GM18870 (cell line): ENCODE data around the gene SULF2.

Experiments
- ATAC-seq: cut with Tn5 transposase; IDR thresholded peaks from one replicate; pipeline ENCODE4 v1.9.1; 2021; ENCODE audit warnings: moderate library complexity; ENCODE audit not compliant: unreplicated experiment

Gene SULF2

GRCh38 chr20:47785854-47786764 is 828 bp upstream of the SULF2 start:
- ATAC-seq = no peak

DNA sequence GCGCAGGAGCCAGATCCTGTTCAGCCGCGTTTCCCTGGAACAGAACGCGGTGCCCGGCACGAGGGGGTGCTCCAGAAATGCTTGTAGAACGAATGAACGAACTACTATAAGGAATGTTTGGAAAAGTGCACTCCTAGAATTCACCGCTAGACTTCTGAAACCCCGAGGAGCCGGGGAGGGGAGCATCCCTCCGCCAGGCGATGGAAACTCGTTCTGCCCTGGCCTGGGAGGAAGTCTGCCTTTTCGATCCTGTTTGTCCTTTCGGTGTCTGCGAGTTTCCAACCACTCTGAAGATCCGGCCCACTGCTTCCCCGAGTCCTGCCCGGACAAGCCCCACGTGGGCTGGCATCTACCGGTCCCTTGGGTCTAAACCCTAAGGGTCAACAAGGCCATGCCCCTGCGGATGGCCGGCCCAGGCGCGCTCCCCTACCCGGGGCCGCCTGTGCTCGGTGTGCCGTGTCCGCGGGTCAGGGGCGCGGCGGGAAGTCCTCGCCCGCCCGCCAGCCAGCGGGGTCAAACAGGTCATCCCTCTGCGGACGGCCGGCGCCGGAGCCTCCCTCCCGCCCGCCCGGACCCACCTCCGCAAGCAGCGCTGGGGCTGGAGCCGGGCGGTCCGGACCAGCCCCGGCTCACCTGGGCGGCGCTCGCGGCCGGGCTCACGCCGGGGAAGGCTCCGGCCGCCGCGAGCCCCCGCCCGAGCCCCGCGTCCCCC is 526 bp downstream of the SULF2 start:
- ATAC-seq = no peak

DNA sequence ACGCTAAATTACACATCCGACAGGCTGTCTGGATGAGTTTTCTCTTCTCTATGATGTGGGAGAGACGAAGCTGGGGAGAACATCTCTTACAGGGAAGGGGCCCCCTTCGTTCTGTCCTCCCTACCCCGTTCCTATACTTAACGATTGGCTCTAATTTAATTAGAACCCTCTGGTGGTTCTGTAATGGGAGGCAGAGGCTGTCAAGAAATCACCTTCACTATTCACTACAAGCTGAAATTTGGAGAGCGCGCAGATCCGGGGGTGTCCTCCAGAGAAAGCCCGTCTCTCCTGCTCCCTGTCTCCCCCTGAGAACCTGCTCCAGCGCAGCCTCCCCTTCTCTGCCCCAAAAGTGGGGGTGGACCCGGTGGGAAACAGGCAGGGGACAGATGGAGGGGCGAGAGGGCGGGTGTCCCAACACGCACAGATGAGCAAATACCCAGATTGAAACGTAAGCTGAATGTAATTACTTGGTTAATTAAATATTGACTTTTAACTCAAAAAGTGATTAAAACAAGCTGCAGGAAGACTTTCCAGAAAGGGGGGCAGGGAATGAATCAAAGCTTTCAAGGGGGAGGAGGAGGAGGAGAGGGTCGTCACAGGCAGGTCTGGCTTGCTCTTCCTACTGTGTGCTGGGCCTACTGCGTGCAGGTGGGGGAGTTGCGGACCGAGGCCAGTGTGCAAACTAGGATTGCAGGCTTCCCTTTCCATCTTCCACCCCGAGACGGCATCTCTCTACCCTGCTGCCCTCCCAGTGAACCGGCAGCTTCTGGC is 1.3 kb downstream of the SULF2 start:
- ATAC-seq = no peak

DNA sequence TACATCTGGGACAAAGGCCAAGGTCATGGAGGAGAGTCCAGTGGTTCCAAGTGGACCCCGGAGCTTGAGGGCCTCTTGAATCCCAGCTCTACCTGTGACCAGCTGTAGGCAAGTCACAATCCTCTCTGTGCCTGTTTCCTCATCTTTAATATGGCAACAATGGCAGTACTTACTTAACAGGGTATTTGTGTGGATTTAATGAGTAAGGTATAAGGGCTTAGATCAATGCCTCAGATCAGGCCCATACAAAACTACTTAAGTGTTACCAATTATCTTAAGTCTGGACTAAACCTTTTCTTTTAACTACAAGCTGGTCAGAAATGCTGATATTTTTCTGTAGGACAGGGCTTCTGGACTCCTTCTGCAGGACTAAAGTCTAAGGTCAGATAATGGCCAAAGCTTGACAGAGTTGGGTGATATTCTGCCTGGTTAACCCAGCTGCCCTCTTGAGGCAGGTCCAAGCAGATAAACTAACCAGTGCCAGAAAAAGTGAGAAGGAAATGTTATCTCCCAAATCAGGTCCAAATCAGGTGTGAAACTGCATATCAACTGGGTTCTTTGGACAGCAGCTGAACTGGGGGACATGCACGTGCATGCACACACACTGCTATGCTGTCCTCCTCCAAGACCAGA is 2.2 kb downstream of the SULF2 start:
- no peak for ATAC-seq

GRCh38 chr20:47782076-47782475 is 3.2 kb downstream of the SULF2 start:
- no peak for ATAC-seq

DNA sequence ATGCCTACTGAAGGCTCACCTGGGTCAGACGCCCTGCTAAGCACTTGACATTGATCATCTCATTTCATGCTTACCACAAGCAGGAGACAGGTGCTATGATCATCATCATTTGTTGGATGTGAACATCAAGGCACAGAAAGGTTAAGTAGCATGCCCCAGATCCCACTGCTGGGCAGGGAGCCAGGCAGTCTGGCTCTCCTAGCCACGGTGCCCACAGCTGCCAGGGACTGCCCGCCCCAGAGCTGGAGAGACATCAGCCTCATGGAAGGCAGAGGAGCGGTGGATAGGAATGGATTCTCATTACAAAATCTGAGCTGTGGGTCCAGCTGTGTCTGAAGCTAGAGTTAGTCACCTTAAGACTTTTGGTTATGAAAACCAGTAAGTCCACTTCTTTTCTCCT is 3.6 kb downstream of the SULF2 start:
- ATAC-seq = no peak

DNA sequence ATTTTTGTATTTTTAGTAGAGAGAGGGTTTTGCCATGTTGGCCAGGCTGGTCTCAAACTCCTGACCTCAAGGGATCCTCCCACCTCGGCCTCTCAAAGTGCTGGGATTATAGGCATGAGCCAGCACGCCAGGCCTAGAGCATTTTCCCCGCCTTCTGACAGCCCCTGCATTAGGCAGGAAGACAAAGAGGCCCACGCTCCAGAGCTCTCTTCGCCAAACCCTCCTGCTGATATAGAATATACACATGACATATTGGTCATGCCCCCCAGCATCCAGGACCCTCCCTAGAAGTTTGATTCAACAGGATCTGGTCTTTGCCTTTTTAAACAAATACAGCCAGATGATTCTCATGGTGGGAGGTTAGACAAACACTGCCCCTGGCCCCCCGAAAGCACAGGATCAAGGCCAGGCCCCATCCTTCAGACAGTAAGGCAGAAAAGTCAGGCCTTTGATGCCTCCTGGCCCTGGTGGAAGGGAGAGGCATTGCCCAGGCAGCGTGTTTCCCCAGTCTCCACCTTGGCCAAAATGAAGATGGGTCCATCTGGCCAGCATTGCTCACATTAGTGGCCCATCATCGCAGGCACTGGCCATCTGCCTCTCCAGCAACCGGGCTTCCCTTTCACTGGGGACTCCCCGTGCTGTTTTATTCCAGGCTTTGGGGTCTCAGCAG is 4.4 kb downstream of the SULF2 start:
- ATAC-seq = no peak

GRCh38 chr20:47778398-47779354 is 6.6 kb downstream of the SULF2 start:
- ATAC-seq = no peak

DNA sequence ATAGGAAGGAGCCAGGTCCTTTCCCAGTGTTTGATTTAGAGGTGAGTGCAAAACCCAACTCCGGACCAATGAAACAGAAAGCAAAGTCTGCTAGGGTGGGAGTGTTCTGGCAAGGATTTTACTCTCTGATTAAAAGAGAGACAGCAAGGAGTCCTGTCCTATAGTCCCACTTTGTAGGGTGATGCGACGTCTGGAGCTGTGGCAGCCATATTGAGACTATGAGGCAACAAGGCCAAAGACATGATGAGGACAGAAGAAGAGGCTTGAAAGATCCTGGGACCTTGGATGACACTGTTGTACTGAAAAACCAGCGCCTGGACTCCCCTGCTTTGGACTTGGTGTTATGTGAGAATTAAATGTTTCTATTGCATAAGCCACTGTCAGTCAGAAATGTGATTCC is 8.1 kb downstream of the SULF2 start:
- no peak for ATAC-seq

- no peak for ATAC-seq
Measured at GRCh38 chr20:47776639-47777038, 8.6 kb downstream of the SULF2 start.

GRCh38 chr20:47775841-47776240 is 9.4 kb downstream of the SULF2 start:
- ATAC-seq = no peak

DNA sequence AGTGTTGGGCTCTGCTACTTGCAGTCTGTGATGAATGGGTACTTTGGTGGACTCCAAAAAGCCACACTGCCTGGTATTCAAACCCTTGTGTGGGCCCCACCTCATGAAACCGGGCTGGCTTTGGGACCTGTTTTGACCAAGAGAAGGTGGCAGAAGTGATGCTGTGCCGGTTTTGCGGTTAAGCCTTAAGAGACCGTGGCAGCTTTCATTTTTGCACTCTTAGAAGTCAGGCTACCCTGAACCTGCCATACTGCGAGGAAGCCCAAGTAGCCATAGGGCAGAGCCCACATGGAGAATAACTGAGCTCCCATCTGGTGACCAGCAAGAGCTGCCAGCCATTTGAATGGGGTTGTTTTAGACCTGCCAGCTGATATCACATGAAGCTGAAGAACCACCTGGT is 10.2 kb downstream of the SULF2 start:
- no peak for ATAC-seq

- ATAC-seq = no peak
Measured at GRCh38 chr20:47774131-47774777, 11.0 kb downstream of the SULF2 start.

DNA sequence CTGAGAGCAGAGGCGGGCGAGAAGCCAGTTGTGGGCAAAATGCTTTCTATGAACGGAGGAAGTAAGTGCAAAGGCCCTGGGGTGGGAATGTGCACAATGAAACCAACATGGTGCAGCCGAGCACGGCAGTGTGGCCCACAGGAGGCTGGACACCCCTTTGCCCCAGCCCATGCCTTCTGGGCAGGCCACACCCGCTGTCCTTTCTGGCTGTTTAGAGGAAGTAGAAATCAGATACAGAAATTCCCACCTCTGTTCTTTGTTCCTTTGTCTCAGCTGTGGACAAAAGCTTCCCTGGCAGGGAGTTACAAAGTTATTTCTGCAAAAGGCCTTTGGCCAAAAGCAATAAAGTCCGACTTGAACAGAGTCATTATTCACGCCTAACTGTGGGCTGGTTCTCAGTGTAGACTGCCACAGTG is 11.9 kb downstream of the SULF2 start:
- ATAC-seq = no peak

DNA sequence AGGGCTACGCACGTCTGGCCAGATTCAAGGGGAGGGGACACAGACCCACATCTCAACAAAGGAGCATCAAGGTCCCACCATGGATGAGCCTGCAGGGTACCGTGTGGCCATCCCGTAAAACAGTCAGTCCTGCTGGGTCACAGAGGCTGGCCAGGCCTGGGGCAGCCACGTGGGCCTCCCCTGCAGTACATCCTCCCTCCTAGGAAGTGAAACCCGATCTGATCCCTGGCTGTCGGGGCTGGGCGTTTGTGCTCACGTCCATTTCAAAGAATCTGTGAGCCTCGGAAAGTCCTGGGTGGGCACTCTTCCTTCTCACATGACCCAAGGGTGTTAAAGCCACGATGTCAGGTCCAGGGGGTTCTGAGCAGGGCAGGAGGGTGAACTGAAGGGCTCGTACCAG is 14.3 kb downstream of the SULF2 start:
- no peak for ATAC-seq

DNA sequence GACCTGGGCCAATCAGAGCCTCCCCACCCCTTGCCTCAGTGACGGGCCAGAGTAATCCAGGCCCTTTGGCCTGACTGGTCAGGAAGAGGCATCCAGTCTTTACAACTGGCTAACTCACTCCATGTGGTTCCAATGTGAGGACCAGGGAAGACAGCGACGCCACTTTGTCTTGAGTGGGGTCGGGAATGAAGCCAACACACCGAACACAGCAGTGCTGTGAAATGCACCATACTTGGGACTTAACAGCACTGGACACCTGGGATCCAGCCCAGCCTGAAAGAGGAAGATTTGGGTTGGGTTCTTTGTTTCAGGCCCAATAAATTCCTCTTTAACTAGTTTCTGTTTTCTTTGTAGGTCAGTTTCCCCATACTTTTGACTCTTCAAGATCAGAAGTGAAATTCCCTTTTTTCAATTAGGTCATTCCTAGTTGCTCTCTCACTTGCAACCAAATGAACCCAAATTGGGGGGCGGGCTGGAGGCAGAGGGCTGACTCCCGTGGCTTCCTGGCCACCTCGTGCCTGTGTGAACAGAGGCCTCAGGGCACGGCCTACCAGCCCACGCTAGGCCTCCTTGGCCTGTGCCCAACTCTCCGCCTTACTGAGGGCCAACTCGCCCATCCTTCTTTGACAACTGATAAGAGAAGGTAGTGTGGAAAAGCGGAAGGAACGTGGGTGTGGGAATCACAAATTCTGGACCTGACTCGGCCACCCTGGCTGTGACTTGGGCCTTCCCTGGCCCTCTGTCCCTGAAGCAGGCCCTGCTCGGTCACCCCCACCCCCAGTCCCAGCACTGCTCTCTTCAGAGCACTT is 17.1 kb downstream of the SULF2 start:
- no peak for ATAC-seq

DNA sequence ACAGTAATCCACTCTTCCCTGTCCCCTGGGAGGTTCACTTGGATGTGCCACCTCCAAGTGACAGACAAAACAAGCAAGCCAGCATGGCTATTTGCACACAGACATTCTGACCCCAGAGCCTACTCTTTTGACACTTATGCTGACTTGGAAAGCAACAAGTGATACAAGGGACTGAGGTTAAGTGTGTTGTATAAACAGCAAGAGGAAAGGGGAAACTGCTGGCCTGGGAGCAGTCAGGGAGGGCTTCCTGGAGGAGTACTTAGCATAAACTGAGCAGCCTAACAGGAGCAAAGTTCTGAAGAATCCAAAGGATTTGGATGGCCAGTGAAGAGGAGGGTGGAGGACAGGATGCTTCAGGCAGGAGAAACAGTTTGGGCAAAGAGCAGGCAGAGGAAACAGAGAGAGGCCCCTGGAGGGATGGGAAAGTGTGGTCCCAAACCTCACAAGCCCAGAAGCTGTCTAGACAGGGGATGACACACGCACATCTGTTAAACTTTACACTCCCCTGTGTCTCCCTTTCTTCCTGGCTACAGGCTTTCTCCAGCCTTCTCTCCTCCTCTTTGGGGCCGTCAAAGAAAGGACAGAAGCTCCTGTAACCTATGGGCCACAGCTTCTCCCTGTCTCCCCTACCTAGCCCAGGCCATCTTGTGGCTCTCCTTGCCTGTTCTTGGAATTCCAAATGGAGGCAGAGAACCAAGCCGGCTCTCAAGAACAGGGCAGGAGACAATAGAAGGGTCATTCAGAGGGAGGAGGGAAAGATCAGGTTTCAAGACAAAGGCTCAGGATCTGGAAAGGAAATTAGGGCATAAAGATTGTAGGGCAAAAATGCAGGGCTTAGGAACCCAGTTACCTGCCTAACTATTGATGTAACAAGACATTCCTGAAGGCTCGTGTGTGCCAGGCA is 19.3 kb downstream of the SULF2 start:
- no peak for ATAC-seq
